SHP77 treated with DMSO at 0.1 percent for 48 hours (cell line): Measurements from ENCODE around the gene CASP2.
A peak's percentile ranks its signal among the peaks of the same experiment; 100 is the strongest.

ENCODE experiments used
- DNase-seq: peaks from one replicate; lab custom pipeline; 2025; lab: John Stamatoyannopoulos, UW

The CASP2 gene

DNA sequence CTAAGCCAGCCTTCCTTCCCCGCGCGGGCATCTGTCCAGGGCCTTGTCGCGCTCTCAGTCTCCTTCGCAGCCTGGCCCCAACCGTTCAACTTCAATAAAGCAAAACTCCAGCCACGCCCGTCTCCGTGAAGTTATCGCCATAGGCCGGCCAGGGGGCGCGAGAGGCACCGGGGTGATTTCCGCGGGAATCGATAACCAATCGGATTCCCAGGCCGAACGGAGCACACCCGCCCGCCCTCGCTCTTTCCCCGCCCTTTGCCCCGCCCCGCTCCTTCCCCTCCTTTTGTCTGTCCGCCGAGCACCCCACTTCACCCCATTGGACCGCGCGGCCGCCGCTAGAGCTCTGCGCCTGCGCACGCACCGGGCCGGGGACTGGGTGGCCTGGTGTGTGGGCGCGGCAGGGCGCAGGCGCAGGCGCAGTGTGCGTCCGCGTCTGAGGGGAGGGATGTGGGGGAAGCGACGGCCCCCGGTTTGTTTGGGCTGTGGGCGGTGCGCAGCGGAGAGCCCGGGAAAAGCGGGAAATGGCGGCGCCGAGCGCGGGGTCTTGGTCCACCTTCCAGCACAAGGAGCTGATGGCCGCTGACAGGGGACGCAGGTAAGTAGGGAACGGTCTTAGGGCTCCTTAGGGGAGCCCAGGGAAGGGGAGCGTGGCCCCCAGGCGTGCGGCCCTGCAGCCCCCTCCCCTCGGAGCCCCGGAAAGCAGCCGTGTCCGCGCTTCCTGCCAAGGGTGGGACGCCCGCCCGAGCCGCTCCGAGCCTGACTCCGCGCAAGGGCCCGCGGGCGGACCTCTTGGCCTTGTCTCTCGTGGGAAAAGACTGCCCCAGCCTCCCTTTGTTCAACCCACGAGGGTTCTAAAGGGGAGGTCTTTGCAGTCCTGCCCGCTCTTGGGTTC lies at the start of gene CASP2:
CASP2 (plus strand) TSS at position 417 of the 892 bp plus-strand sequence; CDS start at position 522, 105 bp downstream.
- DNase-seq = peak; percentile 64

- no peak for DNase-seq
Observed at GRCh38 chr7:143239813-143240212, 48.3 kb upstream of the CASP2 start.

DNA sequence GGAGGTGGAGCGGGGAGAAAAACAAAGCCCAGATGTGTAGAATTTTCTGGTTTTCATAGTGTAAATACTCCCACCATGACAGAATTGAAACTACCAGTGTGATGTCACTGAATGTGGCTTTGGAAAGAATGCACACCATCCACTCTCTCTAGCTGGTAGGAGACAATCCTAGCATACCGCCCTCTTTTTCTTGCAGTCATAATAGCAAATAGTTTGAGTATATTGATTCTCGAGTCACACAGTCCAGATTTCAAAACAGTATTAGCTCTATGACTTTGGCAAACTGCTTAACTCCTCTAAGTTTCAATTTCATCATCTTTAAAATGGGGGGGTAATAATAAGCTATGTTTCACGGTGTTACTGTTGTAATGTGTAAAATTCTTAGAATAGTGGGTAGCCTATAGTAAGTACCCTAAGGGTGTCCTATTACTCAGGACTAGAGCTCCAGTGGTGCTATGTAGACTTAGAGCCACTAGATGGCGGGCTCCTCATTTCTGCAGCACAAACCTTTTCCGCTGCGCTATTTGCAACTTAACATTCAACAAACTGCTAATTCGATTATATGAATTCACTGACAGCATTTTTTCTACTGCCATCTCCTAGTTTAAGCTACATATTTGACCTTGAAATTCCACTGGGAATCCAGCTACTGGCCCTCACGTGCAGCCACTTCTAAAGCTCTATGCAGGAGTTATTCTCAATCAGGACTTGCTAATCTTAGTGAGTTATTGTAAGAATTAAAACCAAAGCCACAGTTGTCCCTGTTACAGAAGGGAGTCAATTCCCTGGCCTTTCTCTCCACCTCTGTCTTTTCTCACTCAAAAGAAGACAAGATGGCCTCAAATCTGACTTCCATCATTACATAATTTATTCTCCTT lies 47.6 kb upstream of the CASP2 start:
- peak; percentile 30 for DNase-seq

DNA sequence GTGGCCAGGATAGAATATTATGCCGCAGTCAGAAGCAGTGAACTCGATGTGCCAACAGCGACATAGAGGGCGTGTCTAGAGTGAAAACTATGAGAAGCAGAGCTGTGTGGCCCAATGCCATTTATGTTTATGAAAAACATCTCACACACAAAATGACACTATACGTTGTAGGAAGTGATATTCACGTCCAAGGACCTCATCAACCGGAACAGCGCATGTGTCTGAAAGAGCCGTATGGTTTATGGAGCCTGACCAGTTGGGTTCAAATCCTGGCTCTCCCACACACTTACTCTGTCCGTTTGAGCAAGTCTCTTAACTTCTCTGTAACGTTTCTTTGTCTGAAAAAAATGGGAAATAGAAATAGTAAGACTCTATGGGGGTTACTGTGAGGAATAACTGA lies 45.8 kb upstream of the CASP2 start:
- no peak for DNase-seq

- DNase-seq = no peak
Observed at GRCh38 chr7:143243111-143243510, 45.0 kb upstream of the CASP2 start.

DNA sequence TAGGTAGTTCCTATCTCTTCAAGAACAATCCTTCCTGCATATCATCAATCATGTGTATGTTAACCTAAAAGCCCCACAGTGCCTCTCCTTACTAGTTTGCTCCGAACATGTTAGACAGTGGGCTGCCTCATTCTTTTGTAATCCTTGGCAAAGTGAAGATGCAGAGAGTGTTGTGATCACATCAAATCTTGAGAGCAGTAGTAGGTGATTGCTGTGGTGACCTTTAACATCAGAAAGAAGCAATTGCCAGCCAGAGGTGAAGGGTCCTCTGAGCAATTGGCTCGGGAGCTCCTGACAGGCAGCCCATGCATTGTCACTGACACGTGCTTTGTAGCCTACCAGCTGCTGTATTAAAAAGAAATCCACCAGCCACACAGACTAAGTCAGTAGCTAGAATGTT lies 44.5 kb upstream of the CASP2 start:
- no peak for DNase-seq

GRCh38 chr7:143244321-143244720 lies 43.8 kb upstream of the CASP2 start:
- no peak for DNase-seq

DNA sequence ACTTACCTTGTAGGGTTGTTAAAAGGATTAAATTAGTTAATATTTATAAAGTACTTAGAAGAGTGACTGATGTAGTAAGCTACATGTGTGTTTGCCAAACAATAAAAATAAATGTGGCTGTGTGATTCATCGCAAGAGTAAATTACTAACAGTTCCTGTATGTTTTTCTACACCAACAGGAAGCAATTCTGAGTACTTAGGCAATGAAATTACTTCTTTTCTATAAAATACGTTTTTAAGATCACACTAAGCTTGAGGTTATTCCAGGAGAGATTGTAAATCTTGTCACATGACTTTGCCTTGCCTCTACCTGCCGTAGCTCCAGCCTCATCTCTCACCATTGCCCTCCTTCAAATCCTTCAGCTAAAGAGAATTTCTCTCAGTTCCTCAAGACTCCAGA lies 43.0 kb upstream of the CASP2 start:
- no peak for DNase-seq

- DNase-seq = no peak
Observed at GRCh38 chr7:143247372-143247771, 40.8 kb upstream of the CASP2 start.

DNA sequence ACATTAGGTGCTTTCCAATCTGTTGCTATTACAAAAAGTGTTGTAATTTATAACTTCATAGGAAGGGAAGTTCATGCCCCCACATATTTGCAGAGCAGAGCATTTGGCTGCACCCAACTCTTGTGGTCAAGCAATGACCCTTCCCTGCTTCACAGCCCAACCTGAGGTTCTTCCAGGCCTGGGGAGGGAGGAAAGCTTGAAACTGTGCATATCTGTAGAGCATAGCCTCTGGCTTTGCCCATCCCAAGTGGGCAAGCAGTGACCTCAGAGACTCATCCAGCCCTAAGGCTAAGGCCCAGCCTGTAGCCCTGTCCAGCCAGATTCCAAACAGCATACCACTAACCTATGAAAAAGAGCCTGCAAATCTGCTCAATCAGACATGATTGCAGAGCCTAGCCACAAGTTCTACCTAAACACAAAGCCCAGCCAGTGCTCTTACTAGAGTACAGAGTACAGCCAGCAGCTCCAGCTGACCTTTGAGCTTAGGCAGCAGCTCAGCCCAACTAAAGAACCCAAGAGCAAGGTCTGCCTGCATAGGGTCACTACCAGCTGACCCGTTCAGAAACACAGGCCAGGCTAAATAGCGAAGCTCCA lies 39.3 kb upstream of the CASP2 start:
- DNase-seq = no peak

DNA sequence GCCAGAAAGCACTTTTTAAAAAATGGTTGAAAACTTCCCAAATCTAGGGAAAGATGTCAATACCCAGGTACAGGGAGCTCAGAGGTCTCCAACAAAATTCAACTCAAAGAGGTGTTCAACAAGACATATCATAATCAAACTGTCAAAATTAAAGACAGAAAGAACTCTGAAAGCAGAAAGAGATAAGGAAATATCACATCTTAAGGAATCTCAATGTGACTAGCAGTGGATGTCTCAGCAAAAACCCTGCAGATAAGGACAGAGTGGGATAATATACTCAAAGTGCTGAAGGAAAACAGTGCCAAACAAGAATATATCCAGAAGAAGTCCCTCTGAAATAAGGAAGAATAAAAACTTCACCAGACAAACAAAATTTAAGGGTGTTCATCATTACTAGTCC lies 38.0 kb upstream of the CASP2 start:
- no peak for DNase-seq

DNA sequence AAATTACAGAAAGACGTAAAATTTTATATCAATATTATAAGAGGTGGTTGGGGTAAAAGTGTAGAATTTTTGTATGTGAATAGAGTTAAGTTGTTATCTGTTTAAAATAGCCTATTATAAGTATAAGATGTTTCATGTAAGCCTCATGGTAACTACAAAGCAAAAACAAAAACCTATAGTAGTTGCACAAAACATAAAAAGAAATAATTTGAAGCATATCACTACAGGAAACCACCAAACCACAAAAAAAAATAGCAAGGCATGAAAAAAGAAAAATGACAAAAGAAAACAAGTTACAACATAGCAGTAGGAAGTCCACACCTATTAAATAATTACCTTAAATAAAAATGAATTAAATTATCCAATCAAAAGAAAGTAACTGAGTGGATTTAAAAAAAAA lies 37.3 kb upstream of the CASP2 start:
- no peak for DNase-seq

- no peak for DNase-seq
Observed at GRCh38 chr7:143252006-143252405, 36.1 kb upstream of the CASP2 start.

- no peak for DNase-seq
Observed at GRCh38 chr7:143255564-143255963, 32.6 kb upstream of the CASP2 start.

DNA sequence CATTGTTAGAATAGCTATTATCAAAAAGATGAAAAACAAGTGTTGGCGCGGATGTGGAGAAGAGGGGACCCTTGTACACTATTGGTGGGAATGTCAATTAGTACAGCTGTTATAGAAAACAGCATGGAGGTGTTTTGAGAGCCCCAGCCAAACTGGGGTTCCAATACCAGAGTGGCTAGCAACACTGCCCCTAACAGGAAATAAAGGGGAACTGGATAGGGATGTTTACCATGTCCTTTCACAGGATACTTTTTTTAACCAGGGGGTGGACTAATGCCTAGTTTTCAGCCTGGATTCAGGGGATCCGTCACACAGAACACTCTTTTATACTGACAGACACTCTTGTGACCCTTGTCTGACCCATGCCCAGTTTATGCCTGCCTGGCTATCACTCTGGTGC lies 31.8 kb upstream of the CASP2 start:
- DNase-seq = no peak

GRCh38 chr7:143256932-143257331 lies 31.2 kb upstream of the CASP2 start:
- DNase-seq = no peak

- DNase-seq = no peak
Observed at GRCh38 chr7:143257501-143257900, 30.6 kb upstream of the CASP2 start.

- DNase-seq = no peak
Observed at GRCh38 chr7:143258831-143259230, 29.3 kb upstream of the CASP2 start.

DNA sequence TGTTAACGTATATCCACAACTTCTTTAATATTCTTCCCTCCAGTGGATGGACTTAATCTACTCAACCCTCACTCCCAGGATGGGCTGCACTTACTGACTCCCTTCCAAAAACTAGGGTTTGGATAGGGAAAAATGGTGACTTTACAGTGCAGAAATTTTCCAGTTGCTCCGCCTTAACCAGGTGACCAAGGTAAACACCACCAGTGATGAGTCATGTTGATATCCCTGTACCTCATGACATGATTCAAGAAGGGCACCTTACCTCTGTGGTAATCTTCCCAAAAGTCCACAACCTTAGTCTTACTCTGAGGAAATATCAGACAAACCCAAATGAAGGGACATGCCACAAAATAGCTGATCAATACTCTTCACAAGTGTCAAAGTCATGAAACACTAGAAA lies 28.4 kb upstream of the CASP2 start:
- DNase-seq = no peak

- DNase-seq = no peak
Observed at GRCh38 chr7:143261901-143262300, 26.2 kb upstream of the CASP2 start.

GRCh38 chr7:143263266-143264195 lies 24.6 kb upstream of the CASP2 start, which contains the start of gene GSTK1:
GSTK1 (plus strand) TSS chr7:143263441; CDS start chr7:143263514, 73 bp downstream.
- DNase-seq = peak; percentile 47
